Breast epithelium (tissue), 3 donors: ENCODE measurements around the gene COX10.

ENCODE experiments used
- POLR2AphosphoS5 ChIP-seq, 3 donors: sonication (generic); formaldehyde crosslinking; IDR thresholded peaks; one replicate each; pipeline ENCODE4 v1.6.1; 2017; ENCODE audit warnings: antibody characterized with exemption in 3 of 3
- TF ChIP-seq, protein P1 (sequence below), 3 donors: fragments of 450-650 bp; IDR thresholded peaks; one replicate each; pipeline ENCODE4 v1.5.1; 2016 to 2017; ENCODE audit warnings: antibody characterized with exemption in 3 of 3, mild to moderate bottlenecking in 3 of 3, moderate library complexity in 3 of 3

DNA sequence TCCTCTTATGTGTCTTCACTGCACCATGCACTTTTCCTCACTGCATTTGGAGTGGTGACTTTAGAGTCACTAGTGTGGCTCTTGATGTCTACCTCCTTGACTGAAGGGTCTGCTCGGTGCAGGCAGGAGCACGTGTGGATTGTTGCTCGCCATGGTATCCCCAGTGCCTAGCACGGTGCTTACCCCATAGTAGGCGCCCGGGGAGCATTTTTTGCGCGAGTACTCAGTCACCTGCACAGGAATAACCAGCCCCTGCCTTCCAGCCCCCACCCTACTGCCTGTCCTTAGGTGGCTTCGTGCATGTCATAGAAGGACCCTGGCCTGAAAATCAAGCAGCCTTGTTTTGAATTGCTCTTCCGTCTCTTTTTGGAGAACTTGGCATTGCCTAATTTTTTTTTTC lies 136.1 kb downstream of the COX10 start:
- no peak for TF ChIP-seq POLR2AphosphoS5 (IDR thresholded peaks at IDR 0.05)
- TF ChIP-seq, protein P1, sequence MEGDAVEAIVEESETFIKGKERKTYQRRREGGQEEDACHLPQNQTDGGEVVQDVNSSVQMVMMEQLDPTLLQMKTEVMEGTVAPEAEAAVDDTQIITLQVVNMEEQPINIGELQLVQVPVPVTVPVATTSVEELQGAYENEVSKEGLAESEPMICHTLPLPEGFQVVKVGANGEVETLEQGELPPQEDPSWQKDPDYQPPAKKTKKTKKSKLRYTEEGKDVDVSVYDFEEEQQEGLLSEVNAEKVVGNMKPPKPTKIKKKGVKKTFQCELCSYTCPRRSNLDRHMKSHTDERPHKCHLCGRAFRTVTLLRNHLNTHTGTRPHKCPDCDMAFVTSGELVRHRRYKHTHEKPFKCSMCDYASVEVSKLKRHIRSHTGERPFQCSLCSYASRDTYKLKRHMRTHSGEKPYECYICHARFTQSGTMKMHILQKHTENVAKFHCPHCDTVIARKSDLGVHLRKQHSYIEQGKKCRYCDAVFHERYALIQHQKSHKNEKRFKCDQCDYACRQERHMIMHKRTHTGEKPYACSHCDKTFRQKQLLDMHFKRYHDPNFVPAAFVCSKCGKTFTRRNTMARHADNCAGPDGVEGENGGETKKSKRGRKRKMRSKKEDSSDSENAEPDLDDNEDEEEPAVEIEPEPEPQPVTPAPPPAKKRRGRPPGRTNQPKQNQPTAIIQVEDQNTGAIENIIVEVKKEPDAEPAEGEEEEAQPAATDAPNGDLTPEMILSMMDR (IDR thresholded peaks at IDR 0.05) = no peak
